K562 (cell line): ENCODE measurements around the gene ZNF597. TPM values are rescaled to one million over a fixed set of nuclear protein-coding genes. Genes with fewer than 3 reads are reported as not detected.

ENCODE experiments used
- CBFB ChIP-seq: sonication (generic); formaldehyde crosslinking; IDR thresholded peaks from 2 replicates; pipeline ENCODE4 v1.4.0; 2020; ENCODE audit warnings: mild to moderate bottlenecking, missing genetic modification reagents
- CHD7 ChIP-seq: fragments of 200-600 bp; sonication (generic); IDR thresholded peaks from one replicate; pipeline ENCODE4 v1.6.1; 2012; ENCODE audit warnings: mild to moderate bottlenecking, low read depth, low read length, inconsistent platforms
- COPS2 ChIP-seq: fragments of 450-650 bp; conservative IDR thresholded peaks from 2 replicates; pipeline ENCODE4 v1.6.1; 2016; ENCODE audit warnings: mild to moderate bottlenecking, moderate library complexity
- E4F1 ChIP-seq: fragments of 250-450 bp; sonication (Bioruptor Pico); IDR thresholded peaks from 2 replicates; pipeline ENCODE4 v1.5.0; 2021; ENCODE audit warnings: mild to moderate bottlenecking, borderline replicate concordance
- ILF3 ChIP-seq: fragments of 450-650 bp; IDR thresholded peaks from 2 replicates; pipeline ENCODE4 v1.6.1; 2018; ENCODE audit warnings: antibody characterized with exemption, mild to moderate bottlenecking, moderate library complexity, borderline replicate concordance
- SIX5 ChIP-seq, 2 experiments: IDR thresholded peaks; 2 replicates each; pipeline ENCODE4 v1.6.1; 2011; ENCODE audit warnings: low read length in 2 of 2, borderline replicate concordance in 1 of 2, low read depth in 1 of 2, mild to moderate bottlenecking in 1 of 2, moderate library complexity in 1 of 2; ENCODE audit not compliant: insufficient read depth in 1 of 2
- ZNF12 ChIP-seq: sonication (generic); formaldehyde crosslinking; IDR thresholded peaks from 2 replicates; pipeline ENCODE4 v1.4.0; 2020; ENCODE audit warnings: mild to moderate bottlenecking, missing genetic modification reagents
- polyA plus RNA-seq, 8 experiments: library from polyadenylated mRNA; depleted of rRNA in 4 of 8; stranded (reverse) in 5 of 8; unstranded in 3 of 8; fragments of >200 nt; fragmentation: Nextera tagmentation in 2 of 8; fragmentation: Illumina TruSeq in 1 of 8; extraction: Ambion mirVana in 2 of 8; extraction: Trizol in 1 of 8; gene quantifications; 2 replicates each; pipeline versions ENCODE4 v1.2.1 to v1.2.3, GENCODE V29; 2011 to 2014; ENCODE audit warnings: inconsistent platforms in 1 of 8, missing spikeins in 1 of 8
- total RNA-seq, 7 experiments: library from RNA; depleted of rRNA in 6 of 7; stranded (reverse); fragments of >200 nt in 6 of 7; fragmentation: Illumina TruSeq in 2 of 7; extraction: Trizol in 2 of 7; gene quantifications; 2 replicates each; pipeline versions ENCODE4 v1.2.1 to v1.2.3, GENCODE V29; 2011 to 2021; ENCODE audit warnings: low replicate concordance in 1 of 7
- TF ChIP-seq, protein P1 (sequence below): fragments of 450-650 bp; formaldehyde crosslinking; IDR thresholded peaks from 2 replicates; pipeline ENCODE4 v1.4.0; 2022; ENCODE audit warnings: missing genetic modification characterization

The ZNF597 gene
- total and polyA plus RNA-seq, 9 of the 15 experiments (the other 6 are each of a cell fraction or from before 2014, with no cell fraction given), result 0.14 to 0.68 (median 0.42) TPM

DNA sequence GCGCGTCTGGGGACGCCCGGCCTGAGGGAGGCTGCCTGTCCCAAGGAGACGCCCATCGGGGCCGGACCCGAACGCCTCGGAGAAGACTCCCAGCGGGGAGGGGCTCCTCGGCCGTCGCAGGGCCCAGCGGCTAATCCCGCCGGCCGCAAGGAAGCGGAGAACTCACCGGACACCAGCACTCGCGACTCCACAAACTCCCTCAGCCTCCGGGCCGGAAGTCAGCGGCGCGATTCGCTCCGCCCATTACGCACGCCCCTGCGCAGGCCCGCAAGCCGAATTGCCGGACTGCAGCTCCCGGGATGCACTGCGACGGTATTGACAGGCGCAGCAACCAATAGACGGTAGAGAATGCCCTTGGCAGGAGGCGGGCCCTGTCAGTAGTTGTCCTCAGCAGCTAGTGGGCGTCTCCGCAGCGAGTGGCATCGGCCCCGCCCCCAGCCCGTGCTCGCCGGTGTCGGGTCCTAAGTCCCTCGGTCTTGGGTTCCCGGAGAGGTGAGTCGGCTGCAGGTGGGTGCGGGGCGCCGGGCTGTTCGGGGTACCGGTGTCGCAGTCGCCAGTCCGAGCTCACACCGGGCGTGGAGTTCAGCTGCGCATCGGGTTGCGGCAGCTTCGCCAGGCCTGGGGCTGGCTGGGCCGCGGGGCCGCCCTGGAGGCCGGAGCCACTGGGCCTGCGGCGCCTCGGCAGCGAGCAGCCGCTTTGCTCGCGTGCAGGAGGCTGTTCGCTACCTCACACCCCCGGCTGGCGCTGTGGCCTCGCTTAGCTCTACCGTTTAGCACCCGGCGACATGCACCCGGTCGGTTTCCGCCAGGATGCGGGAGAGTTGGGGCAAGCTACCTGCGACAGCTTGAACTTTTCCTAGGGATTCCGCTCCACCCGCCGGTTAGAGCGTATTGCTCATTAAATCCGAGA lies 42.3 kb downstream of the ZNF597 start, which contains the start of the genes ZNF174 and ZSCAN32 (continued):
- no peak for TF ChIP-seq CHD7
- TF ChIP-seq ILF3, result no peak
- no peak for TF ChIP-seq E4F1 (CRISPR knock-in tag)
- no peak; the same call in 1 of the 2 replicates for TF ChIP-seq CBFB (CRISPR knock-in tag)
- TF ChIP-seq SIX5 (IDR thresholded peaks at IDR 0.05; ENCODE audit: borderline replicate concordance in 1 of 2, insufficient read depth in 1 of 2, low read depth in 1 of 2, low read length in 2 of 2), result peak; percentile 57 to 64; a peak in 3 of 4 replicates
- TF ChIP-seq COPS2, result no peak
- TF ChIP-seq, protein P1, sequence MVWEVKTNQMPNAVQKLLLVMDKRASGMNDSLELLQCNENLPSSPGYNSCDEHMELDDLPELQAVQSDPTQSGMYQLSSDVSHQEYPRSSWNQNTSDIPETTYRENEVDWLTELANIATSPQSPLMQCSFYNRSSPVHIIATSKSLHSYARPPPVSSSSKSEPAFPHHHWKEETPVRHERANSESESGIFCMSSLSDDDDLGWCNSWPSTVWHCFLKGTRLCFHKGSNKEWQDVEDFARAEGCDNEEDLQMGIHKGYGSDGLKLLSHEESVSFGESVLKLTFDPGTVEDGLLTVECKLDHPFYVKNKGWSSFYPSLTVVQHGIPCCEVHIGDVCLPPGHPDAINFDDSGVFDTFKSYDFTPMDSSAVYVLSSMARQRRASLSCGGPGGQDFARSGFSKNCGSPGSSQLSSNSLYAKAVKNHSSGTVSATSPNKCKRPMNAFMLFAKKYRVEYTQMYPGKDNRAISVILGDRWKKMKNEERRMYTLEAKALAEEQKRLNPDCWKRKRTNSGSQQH (CRISPR knock-in tag), result no peak
- no peak for TF ChIP-seq ZNF12 (CRISPR knock-in tag)
